HG03520 (cell line): Measurements from ENCODE around the gene HMG20A.

Experiments
- ATAC-seq: cut with Tn5 transposase; IDR thresholded peaks from one replicate; pipeline ENCODE4 v1.9.1; 2021; ENCODE audit warnings: mild to moderate bottlenecking, moderate library complexity; ENCODE audit not compliant: unreplicated experiment

The HMG20A gene

GRCh38 chr15:77514641-77515402 lies 94.1 kb downstream of the HMG20A start:
- no peak for ATAC-seq

GRCh38 chr15:77515613-77516012 lies 94.9 kb downstream of the HMG20A start:
- ATAC-seq, result no peak

GRCh38 chr15:77516076-77516475 lies 95.4 kb downstream of the HMG20A start:
- ATAC-seq, result no peak

- no peak for ATAC-seq
Observed at GRCh38 chr15:77516786-77517185, 96.1 kb downstream of the HMG20A start.

- no peak for ATAC-seq
Observed at GRCh38 chr15:77517579-77517978, 96.9 kb downstream of the HMG20A start.

- ATAC-seq, result no peak
Observed at GRCh38 chr15:77518458-77518857, 97.8 kb downstream of the HMG20A start.

GRCh38 chr15:77519540-77519939 lies 98.9 kb downstream of the HMG20A start:
- no peak for ATAC-seq

GRCh38 chr15:77521206-77521605 lies 100.5 kb downstream of the HMG20A start:
- ATAC-seq, result no peak

- no peak for ATAC-seq
Observed at GRCh38 chr15:77525400-77525811, 104.7 kb downstream of the HMG20A start.

- no peak for ATAC-seq
Observed at GRCh38 chr15:77525907-77526594, 105.4 kb downstream of the HMG20A start.

- ATAC-seq, result no peak
Observed at GRCh38 chr15:77526595-77527163, 106.0 kb downstream of the HMG20A start.

- no peak for ATAC-seq
Observed at GRCh38 chr15:77527164-77527778, 106.6 kb downstream of the HMG20A start.

- no peak for ATAC-seq
Observed at GRCh38 chr15:77527831-77528231, 107.1 kb downstream of the HMG20A start.

GRCh38 chr15:77528290-77528967 lies 107.7 kb downstream of the HMG20A start:
- no peak for ATAC-seq

- ATAC-seq, result no peak
Observed at GRCh38 chr15:77528968-77529319, 108.3 kb downstream of the HMG20A start.

GRCh38 chr15:77529394-77530159 lies 108.9 kb downstream of the HMG20A start:
- ATAC-seq, result no peak

GRCh38 chr15:77530576-77530975 lies 109.9 kb downstream of the HMG20A start:
- no peak for ATAC-seq

- no peak for ATAC-seq
Observed at GRCh38 chr15:77531191-77532000, 110.7 kb downstream of the HMG20A start.

- ATAC-seq, result no peak
Observed at GRCh38 chr15:77532067-77532710, 111.5 kb downstream of the HMG20A start.
